WTC11 (cell line): ENCODE results near the gene KCNJ16. TPM values are rescaled to one million over a fixed set of nuclear protein-coding genes. Genes with fewer than 3 reads are reported as not detected.

Source experiments
- ATAC-seq: fragments of 200-7000 bp; cut with Tn5 transposase; 2 replicates; pipeline ENCODE4 v1.10.0; 2021; ENCODE audit warnings: mild to moderate bottlenecking, moderate library complexity
- CTCF ChIA-PET: fragments of 300-600 bp; sonication (Branson Sonifier 250); formaldehyde crosslinking; loops from one replicate; lab custom pipeline; 2021; ENCODE audit warnings: antibody characterized with exemption; lab: Charles Lee
- POLR2A ChIA-PET: fragments of 350-600 bp; sonication (Branson Sonifier 250); formaldehyde crosslinking; loops from one replicate; lab custom pipeline; 2021; ENCODE audit warnings: antibody characterized with exemption; lab: Charles Lee
- DNase-seq: peaks from one replicate; pipeline ENCODE4 v3.0.0; 2021; ENCODE audit warnings: low spot score
- H3K27ac Mint-ChIP-seq: 2 replicates; pipeline ENCODE4 v1.8.0; 2021; ENCODE audit warnings: mixed read lengths
- H3K27me3 Mint-ChIP-seq: 2 replicates; pipeline ENCODE4 v1.8.0; 2021; ENCODE audit warnings: low read depth, mild to moderate bottlenecking, moderate library complexity, mixed read lengths
- H3K36me3 Mint-ChIP-seq: 2 replicates; pipeline ENCODE4 v1.8.0; 2021; ENCODE audit warnings: mixed read lengths
- H3K4me1 Mint-ChIP-seq: 2 replicates; pipeline ENCODE4 v1.8.0; 2022; ENCODE audit warnings: mixed read lengths
- H3K4me3 Mint-ChIP-seq: 2 replicates; pipeline ENCODE4 v1.8.0; 2021; ENCODE audit warnings: mild to moderate bottlenecking, moderate library complexity, mixed read lengths
- H3K9me3 Mint-ChIP-seq: 2 replicates; pipeline ENCODE4 v1.8.0; 2021; ENCODE audit warnings: mixed read lengths
- ELF4 ChIP-seq: sonication (generic); formaldehyde crosslinking; IDR thresholded peaks from 2 replicates; pipeline ENCODE4 v1.8.1; 2022; ENCODE audit warnings: low read depth, mild to moderate bottlenecking, moderate library complexity, missing genetic modification reagents
- ETV6 ChIP-seq: sonication (generic); formaldehyde crosslinking; IDR thresholded peaks from 2 replicates; pipeline ENCODE4 v1.8.1; 2022; ENCODE audit warnings: mild to moderate bottlenecking, missing genetic modification reagents
- NFYB ChIP-seq: sonication (generic); formaldehyde crosslinking; conservative IDR thresholded peaks from 2 replicates; pipeline ENCODE4 v1.8.0; 2022; ENCODE audit warnings: low read depth, missing genetic modification reagents
- NR1H2 ChIP-seq: sonication (generic); formaldehyde crosslinking; IDR thresholded peaks from 2 replicates; pipeline ENCODE4 v1.9.0; 2021; ENCODE audit warnings: mild to moderate bottlenecking, moderate library complexity, missing genetic modification reagents
- SMAD4 ChIP-seq: sonication (generic); formaldehyde crosslinking; IDR thresholded peaks from 2 replicates; pipeline ENCODE4 v1.8.0; 2022; ENCODE audit warnings: mild to moderate bottlenecking, missing genetic modification reagents
- TEAD1 ChIP-seq: sonication (generic); formaldehyde crosslinking; IDR thresholded peaks from 2 replicates; pipeline ENCODE4 v1.8.0; 2022; ENCODE audit warnings: mild to moderate bottlenecking, missing genetic modification reagents
- TP53 ChIP-seq: sonication (generic); formaldehyde crosslinking; IDR thresholded peaks from 2 replicates; pipeline ENCODE4 v1.8.1; 2023; ENCODE audit warnings: mild to moderate bottlenecking, missing genetic modification reagents
- ZNF232 ChIP-seq: sonication (generic); formaldehyde crosslinking; IDR thresholded peaks from 2 replicates; pipeline ENCODE4 v1.8.0; 2022; ENCODE audit warnings: mild to moderate bottlenecking, missing genetic modification reagents
- ZNF423 ChIP-seq: fragments of 250-450 bp; sonication (Bioruptor Pico); IDR thresholded peaks from 2 replicates; pipeline ENCODE4 v2.1.2; 2022; ENCODE audit warnings: mild to moderate bottlenecking, moderate library complexity
- ZNF671 ChIP-seq: fragments of 250-450 bp; sonication (Bioruptor Pico); IDR thresholded peaks from 2 replicates; pipeline ENCODE4 v1.8.0; 2021; ENCODE audit warnings: mild to moderate bottlenecking
- total RNA-seq: library from RNA; stranded (reverse); gene quantifications from 3 replicates; pipeline ENCODE4 v1.2.3, GENCODE V29; 2021
- TF ChIP-seq, protein P1 (sequence below): sonication (generic); formaldehyde crosslinking; IDR thresholded peaks from 2 replicates; pipeline ENCODE4 v1.8.0; 2022; ENCODE audit warnings: missing genetic modification reagents
- TF ChIP-seq, protein P2 (sequence below): sonication (generic); formaldehyde crosslinking; IDR thresholded peaks from 2 replicates; pipeline ENCODE4 v1.8.1; 2022; ENCODE audit warnings: low read depth, mild to moderate bottlenecking, moderate library complexity, missing genetic modification reagents, borderline replicate concordance
- TF ChIP-seq, protein P3 (sequence below): sonication (generic); formaldehyde crosslinking; IDR thresholded peaks from 2 replicates; pipeline ENCODE4 v1.8.1; 2023; ENCODE audit warnings: mild to moderate bottlenecking, missing genetic modification reagents, moderate library complexity
- TF ChIP-seq, protein P4 (sequence below): sonication (generic); formaldehyde crosslinking; IDR thresholded peaks from 2 replicates; pipeline ENCODE4 v1.8.0; 2022; ENCODE audit warnings: mild to moderate bottlenecking, missing genetic modification reagents
- TF ChIP-seq, protein P5 (sequence below): sonication (generic); formaldehyde crosslinking; IDR thresholded peaks from 2 replicates; pipeline ENCODE4 v1.8.1; 2023; ENCODE audit warnings: mild to moderate bottlenecking, missing genetic modification reagents, borderline replicate concordance

The KCNJ16 gene
- total RNA-seq, 1 experiment from 2014 or later: not detected

DNA sequence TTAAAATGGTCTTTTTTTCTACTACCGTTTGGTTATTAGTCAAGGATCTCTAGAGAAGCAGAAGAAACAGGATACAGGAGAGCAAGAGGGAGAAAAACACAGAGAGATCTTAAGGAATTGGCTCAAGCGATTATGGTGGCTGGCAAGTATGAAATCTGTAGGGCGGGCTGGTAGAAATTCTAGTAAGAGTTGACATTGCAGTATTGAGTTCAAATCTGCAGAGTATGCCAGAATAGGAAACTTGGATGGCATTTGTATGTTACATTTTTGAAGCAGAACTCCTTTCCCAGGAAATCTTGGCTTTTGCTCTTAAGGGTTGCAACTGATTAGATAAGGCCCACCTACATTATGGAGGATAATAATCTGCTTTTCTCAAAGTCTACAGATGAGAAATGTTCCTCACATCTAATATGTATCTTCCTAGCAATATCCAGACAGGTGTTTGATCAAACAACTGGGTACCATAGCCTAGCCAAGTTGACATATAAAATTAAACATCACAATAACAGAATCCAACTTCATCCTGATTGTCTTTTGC is 4.0 kb downstream of the KCNJ16 start (continued):
- TF ChIP-seq, protein P1, sequence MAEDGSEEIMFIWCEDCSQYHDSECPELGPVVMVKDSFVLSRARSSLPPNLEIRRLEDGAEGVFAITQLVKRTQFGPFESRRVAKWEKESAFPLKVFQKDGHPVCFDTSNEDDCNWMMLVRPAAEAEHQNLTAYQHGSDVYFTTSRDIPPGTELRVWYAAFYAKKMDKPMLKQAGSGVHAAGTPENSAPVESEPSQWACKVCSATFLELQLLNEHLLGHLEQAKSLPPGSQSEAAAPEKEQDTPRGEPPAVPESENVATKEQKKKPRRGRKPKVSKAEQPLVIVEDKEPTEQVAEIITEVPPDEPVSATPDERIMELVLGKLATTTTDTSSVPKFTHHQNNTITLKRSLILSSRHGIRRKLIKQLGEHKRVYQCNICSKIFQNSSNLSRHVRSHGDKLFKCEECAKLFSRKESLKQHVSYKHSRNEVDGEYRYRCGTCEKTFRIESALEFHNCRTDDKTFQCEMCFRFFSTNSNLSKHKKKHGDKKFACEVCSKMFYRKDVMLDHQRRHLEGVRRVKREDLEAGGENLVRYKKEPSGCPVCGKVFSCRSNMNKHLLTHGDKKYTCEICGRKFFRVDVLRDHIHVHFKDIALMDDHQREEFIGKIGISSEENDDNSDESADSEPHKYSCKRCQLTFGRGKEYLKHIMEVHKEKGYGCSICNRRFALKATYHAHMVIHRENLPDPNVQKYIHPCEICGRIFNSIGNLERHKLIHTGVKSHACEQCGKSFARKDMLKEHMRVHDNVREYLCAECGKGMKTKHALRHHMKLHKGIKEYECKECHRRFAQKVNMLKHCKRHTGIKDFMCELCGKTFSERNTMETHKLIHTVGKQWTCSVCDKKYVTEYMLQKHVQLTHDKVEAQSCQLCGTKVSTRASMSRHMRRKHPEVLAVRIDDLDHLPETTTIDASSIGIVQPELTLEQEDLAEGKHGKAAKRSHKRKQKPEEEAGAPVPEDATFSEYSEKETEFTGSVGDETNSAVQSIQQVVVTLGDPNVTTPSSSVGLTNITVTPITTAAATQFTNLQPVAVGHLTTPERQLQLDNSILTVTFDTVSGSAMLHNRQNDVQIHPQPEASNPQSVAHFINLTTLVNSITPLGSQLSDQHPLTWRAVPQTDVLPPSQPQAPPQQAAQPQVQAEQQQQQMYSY: no peak
- TF ChIP-seq, protein P2, sequence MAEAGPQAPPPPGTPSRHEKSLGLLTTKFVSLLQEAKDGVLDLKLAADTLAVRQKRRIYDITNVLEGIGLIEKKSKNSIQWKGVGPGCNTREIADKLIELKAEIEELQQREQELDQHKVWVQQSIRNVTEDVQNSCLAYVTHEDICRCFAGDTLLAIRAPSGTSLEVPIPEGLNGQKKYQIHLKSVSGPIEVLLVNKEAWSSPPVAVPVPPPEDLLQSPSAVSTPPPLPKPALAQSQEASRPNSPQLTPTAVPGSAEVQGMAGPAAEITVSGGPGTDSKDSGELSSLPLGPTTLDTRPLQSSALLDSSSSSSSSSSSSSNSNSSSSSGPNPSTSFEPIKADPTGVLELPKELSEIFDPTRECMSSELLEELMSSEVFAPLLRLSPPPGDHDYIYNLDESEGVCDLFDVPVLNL (CRISPR knock-in tag): no peak

DNA sequence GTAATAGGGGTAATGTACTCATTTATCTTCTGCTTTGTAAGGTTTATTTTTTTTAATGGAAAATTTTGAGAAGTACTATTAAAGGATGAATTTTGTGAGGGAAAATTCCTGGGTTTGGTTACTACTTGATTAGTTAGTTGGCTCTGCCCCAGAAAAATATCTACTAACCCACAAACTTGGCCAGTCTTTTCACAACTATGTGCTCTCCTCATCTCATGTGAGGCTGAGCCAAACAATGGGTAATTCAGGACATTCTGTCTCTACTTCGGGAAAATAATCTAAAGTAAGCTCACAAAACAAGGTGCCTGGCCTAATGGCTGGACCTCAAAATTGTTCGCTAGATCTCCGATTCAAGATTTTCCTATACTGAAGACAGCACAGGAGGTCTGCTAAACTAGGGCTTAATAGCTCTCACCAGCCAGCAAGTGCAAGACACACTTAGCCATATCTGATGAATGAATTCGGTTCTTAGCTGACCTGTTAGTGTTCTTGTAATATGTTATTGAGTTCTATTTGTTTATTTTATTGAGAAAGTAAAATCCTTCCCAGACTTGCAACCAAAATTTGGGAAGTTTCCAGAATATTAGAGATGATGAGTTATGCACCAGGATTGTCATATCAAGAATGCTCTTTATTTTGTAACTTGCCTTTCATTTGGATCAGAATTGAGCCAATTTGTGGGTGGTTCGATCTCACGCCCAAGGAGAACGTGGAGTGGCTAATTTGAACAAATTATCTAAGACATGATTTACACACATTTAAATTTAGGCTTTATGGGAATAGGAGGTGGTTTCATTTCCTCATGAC is 5.7 kb downstream of the KCNJ16 start:
- Mint-ChIP-seq H3K4me1 (no peaks in the 10 kb centered on the region), H3K9me3 (no peaks in the 10 kb centered on the region), H3K36me3 (no peaks in the 10 kb centered on the region), H3K27ac (no peak overlapping the region), H3K4me3 (no peak overlapping the region), H3K27me3 (no peaks in the 10 kb centered on the region)
- CTCF ChIA-PET: no interaction called here
- TF ChIP-seq ETV6 (no peak), ZNF423 (CRISPR knock-in tag) (no peak)
- TF ChIP-seq, protein P3, sequence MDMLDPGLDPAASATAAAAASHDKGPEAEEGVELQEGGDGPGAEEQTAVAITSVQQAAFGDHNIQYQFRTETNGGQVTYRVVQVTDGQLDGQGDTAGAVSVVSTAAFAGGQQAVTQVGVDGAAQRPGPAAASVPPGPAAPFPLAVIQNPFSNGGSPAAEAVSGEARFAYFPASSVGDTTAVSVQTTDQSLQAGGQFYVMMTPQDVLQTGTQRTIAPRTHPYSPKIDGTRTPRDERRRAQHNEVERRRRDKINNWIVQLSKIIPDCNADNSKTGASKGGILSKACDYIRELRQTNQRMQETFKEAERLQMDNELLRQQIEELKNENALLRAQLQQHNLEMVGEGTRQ (CRISPR knock-in tag): no peak
- DNase-seq (no peak), ATAC-seq (no peak)
- POLR2A ChIA-PET: no interaction called here

DNA sequence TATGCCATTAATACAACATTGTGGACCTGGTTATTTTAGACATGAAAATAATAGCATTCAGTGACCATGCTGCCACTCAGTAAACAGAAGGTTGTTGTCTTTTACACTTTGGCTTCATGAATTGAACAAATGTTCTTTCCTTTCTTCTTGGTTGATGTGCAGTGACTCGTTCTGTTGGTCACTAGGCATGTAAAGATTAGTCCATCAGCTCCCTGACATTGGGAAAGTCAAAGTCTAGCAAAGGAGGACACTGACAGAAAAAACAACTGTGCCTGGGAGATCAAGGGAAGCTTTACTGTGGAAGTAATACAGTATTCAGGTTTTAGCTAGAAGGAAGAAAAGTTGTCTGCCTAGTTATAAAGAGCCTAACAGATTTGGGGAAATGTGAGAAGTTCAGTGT is 6.9 kb downstream of the KCNJ16 start:
- DNase-seq (no peak), ATAC-seq (no peak)
- Mint-ChIP-seq H3K9me3 (no peaks in the 10 kb centered on the region), H3K27ac (no peak overlapping the region), H3K4me1 (no peaks in the 10 kb centered on the region), H3K4me3 (no peak overlapping the region), H3K36me3 (no peaks in the 10 kb centered on the region), H3K27me3 (no peaks in the 10 kb centered on the region)
- ChIA-PET POLR2A (no interaction called here), CTCF (no interaction called here)
- no peak for TF ChIP-seq ZNF232 (CRISPR knock-in tag)
- no peak for TF ChIP-seq NFYB (CRISPR knock-in tag)

DNA sequence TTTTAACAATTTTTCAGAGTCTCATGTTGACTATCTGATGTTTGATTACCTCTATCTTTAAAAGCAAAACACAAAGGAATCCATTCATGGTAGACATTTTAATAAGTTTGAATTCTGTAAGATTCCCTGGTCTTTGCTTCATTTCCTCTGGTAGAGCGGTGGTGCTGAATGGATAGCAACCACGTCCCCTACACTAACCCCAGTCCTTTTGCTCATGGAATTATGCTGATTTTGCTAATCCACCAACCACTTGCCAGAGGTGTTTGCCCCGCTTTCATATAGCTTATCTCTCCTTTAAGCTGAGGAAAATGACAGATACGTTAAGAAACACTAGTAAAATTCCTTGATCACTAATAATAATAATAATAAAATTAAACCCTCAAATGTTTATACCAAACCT is 9.5 kb downstream of the KCNJ16 start:
- H3K36me3 Mint-ChIP-seq: no peaks in the 10 kb centered on the region
- no peak for DNase-seq
- H3K4me3 Mint-ChIP-seq: no peak overlapping the region
- no peak overlapping the region for H3K27ac Mint-ChIP-seq
- CTCF ChIA-PET: no interaction called here
- ATAC-seq: no peak
- H3K27me3 Mint-ChIP-seq: no peaks in the 10 kb centered on the region
- no peaks in the 10 kb centered on the region for H3K4me1 Mint-ChIP-seq
- no peaks in the 10 kb centered on the region for H3K9me3 Mint-ChIP-seq
- POLR2A ChIA-PET: no interaction called here
- TF ChIP-seq, protein P4, sequence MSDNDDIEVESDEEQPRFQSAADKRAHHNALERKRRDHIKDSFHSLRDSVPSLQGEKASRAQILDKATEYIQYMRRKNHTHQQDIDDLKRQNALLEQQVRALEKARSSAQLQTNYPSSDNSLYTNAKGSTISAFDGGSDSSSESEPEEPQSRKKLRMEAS (CRISPR knock-in tag): no peak
- TF ChIP-seq ELF4 (CRISPR knock-in tag) (no peak), TP53 (no peak), ZNF671 (CRISPR knock-in tag) (no peak), TEAD1 (CRISPR knock-in tag) (no peak), NR1H2 (CRISPR knock-in tag) (no peak), SMAD4 (no peak)
- TF ChIP-seq, protein P5, sequence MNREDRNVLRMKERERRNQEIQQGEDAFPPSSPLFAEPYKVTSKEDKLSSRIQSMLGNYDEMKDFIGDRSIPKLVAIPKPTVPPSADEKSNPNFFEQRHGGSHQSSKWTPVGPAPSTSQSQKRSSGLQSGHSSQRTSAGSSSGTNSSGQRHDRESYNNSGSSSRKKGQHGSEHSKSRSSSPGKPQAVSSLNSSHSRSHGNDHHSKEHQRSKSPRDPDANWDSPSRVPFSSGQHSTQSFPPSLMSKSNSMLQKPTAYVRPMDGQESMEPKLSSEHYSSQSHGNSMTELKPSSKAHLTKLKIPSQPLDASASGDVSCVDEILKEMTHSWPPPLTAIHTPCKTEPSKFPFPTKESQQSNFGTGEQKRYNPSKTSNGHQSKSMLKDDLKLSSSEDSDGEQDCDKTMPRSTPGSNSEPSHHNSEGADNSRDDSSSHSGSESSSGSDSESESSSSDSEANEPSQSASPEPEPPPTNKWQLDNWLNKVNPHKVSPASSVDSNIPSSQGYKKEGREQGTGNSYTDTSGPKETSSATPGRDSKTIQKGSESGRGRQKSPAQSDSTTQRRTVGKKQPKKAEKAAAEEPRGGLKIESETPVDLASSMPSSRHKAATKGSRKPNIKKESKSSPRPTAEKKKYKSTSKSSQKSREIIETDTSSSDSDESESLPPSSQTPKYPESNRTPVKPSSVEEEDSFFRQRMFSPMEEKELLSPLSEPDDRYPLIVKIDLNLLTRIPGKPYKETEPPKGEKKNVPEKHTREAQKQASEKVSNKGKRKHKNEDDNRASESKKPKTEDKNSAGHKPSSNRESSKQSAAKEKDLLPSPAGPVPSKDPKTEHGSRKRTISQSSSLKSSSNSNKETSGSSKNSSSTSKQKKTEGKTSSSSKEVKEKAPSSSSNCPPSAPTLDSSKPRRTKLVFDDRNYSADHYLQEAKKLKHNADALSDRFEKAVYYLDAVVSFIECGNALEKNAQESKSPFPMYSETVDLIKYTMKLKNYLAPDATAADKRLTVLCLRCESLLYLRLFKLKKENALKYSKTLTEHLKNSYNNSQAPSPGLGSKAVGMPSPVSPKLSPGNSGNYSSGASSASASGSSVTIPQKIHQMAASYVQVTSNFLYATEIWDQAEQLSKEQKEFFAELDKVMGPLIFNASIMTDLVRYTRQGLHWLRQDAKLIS (CRISPR knock-in tag): no peak
